HG03139 (cell line): ENCODE data around the gene TRAP1.
"Not testable (repeated sequence)": the region's sequence is repeated elsewhere in the genome, so short reads cannot be mapped to it uniquely, and the experiment has no call there.

Experiments
- ATAC-seq: cut with Tn5 transposase; IDR thresholded peaks from one replicate; pipeline ENCODE4 v1.9.1; 2021; ENCODE audit not compliant: unreplicated experiment

The TRAP1 gene

GRCh38 chr16:3714378-3714777 lies 2.9 kb downstream of the TRAP1 start:
- not testable (repeated sequence) for ATAC-seq

- ATAC-seq: no peak
Observed at GRCh38 chr16:3713587-3714242, 3.6 kb downstream of the TRAP1 start.

- ATAC-seq: no peak
Observed at GRCh38 chr16:3712861-3713372, 4.4 kb downstream of the TRAP1 start.

- ATAC-seq: no peak
Observed at GRCh38 chr16:3706253-3707012, 10.9 kb downstream of the TRAP1 start.

GRCh38 chr16:3702082-3702481 lies 15.2 kb downstream of the TRAP1 start:
- ATAC-seq: no peak

GRCh38 chr16:3701531-3701930 lies 15.8 kb downstream of the TRAP1 start:
- no peak for ATAC-seq

GRCh38 chr16:3698941-3699340 lies 18.4 kb downstream of the TRAP1 start:
- ATAC-seq: no peak

GRCh38 chr16:3696425-3697218 lies 20.7 kb downstream of the TRAP1 start:
- no peak for ATAC-seq

- no peak for ATAC-seq
Observed at GRCh38 chr16:3695610-3696369, 21.5 kb downstream of the TRAP1 start.

- ATAC-seq: no peak
Observed at GRCh38 chr16:3694051-3694450, 23.3 kb downstream of the TRAP1 start.

- ATAC-seq: no peak
Observed at GRCh38 chr16:3691761-3692160, 25.6 kb downstream of the TRAP1 start.

GRCh38 chr16:3690980-3691720 lies 26.2 kb downstream of the TRAP1 start:
- no peak for ATAC-seq

GRCh38 chr16:3690470-3690928 lies 26.8 kb downstream of the TRAP1 start:
- peak; percentile 58 for ATAC-seq

- no peak for ATAC-seq
Observed at GRCh38 chr16:3689731-3690130, 27.6 kb downstream of the TRAP1 start.

- no peak for ATAC-seq
Observed at GRCh38 chr16:3687792-3688191, 29.5 kb downstream of the TRAP1 start.

- no peak for ATAC-seq
Observed at GRCh38 chr16:3687021-3687420, 30.3 kb downstream of the TRAP1 start.

- ATAC-seq: no peak
Observed at GRCh38 chr16:3681206-3681605, 36.1 kb downstream of the TRAP1 start.

GRCh38 chr16:3677994-3678393 lies 39.3 kb downstream of the TRAP1 start:
- ATAC-seq: no peak

- ATAC-seq: no peak
Observed at GRCh38 chr16:3675601-3676130, 41.7 kb downstream of the TRAP1 start.
